Astrocyte of the spinal cord (primary cell): ENCODE results near the gene LRP3.

ENCODE experiments used
- DNase-seq: peaks from one replicate; pipeline ENCODE4 v3.0.0; 2011; ENCODE audit warnings: low read depth, low spot score
- H3K4me3 ChIP-seq: 2 replicates; pipeline ENCODE4 v1.5.1; 2011; ENCODE audit warnings: low read depth, mild to moderate bottlenecking, low read length, moderate library complexity
- in situ Hi-C: cut with HindIII; loops from 2 replicates; pipeline ENCODE4 v1.10.0; 2017; ENCODE audit warnings: low sequenced_read_pairs
- TF ChIP-seq, protein P1 (sequence below): IDR thresholded peaks from 2 replicates; pipeline ENCODE4 v1.5.1; 2012; ENCODE audit warnings: low read depth, mild to moderate bottlenecking, low read length, inconsistent platforms

The LRP3 gene

GRCh38 chr19:33202546-33203507 lies 8.7 kb downstream of the LRP3 start:
- in situ Hi-C loops = no loop called here
- DNase-seq = no peak
- no peak overlapping the region for H3K4me3 ChIP-seq
- TF ChIP-seq, protein P1, sequence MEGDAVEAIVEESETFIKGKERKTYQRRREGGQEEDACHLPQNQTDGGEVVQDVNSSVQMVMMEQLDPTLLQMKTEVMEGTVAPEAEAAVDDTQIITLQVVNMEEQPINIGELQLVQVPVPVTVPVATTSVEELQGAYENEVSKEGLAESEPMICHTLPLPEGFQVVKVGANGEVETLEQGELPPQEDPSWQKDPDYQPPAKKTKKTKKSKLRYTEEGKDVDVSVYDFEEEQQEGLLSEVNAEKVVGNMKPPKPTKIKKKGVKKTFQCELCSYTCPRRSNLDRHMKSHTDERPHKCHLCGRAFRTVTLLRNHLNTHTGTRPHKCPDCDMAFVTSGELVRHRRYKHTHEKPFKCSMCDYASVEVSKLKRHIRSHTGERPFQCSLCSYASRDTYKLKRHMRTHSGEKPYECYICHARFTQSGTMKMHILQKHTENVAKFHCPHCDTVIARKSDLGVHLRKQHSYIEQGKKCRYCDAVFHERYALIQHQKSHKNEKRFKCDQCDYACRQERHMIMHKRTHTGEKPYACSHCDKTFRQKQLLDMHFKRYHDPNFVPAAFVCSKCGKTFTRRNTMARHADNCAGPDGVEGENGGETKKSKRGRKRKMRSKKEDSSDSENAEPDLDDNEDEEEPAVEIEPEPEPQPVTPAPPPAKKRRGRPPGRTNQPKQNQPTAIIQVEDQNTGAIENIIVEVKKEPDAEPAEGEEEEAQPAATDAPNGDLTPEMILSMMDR = no peak

GRCh38 chr19:33203529-33203928 lies 9.4 kb downstream of the LRP3 start:
- TF ChIP-seq, protein P1 = no peak
- no peak for DNase-seq
- in situ Hi-C loops = no loop called here
- H3K4me3 ChIP-seq = no peak overlapping the region

- TF ChIP-seq, protein P1 = no peak
- H3K4me3 ChIP-seq = no peak overlapping the region
- in situ Hi-C loops = no loop called here
- DNase-seq = no peak
Observed at GRCh38 chr19:33204136-33204973, 10.2 kb downstream of the LRP3 start.

DNA sequence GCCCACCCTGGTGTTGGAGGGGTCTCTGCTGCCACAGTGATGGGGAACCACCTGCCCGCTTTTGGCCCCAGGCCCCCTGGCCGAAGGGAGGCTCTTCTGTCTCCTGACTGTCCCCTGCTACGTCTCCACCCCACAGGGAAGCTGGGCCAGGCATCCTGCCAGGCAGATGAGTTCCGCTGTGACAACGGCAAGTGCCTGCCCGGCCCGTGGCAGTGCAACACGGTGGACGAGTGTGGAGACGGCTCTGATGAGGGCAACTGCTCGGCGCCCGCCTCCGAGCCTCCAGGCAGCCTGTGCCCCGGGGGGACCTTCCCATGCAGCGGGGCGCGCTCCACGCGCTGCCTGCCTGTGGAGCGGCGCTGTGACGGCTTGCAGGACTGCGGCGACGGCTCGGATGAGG lies 11.0 kb downstream of the LRP3 start:
- no peak overlapping the region for H3K4me3 ChIP-seq
- TF ChIP-seq, protein P1 = no peak
- in situ Hi-C loops = no loop called here
- DNase-seq = no peak

DNA sequence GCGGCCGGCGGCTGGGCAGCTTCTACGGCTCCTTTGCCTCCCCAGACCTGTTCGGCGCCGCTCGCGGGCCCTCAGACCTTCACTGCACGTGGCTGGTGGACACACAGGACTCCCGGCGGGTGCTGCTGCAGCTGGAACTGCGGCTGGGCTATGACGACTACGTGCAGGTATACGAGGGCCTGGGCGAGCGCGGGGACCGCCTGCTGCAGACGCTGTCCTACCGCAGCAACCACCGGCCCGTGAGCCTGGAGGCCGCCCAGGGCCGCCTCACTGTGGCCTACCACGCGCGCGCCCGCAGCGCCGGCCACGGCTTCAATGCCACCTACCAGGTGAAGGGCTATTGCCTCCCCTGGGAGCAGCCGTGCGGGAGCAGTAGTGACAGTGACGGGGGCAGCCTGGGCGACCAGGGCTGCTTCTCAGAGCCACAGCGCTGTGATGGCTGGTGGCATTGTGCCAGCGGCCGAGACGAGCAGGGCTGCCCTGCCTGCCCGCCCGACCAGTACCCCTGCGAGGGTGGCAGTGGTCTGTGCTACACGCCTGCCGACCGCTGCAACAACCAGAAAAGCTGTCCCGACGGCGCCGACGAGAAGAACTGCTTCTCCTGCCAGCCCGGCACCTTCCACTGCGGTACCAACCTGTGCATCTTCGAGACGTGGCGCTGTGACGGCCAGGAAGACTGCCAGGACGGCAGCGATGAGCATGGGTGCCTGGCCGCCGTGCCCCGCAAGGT lies 11.6 kb downstream of the LRP3 start:
- TF ChIP-seq, protein P1 = no peak
- no peak overlapping the region for H3K4me3 ChIP-seq

More for the DNA sequence above, 11.6 kb downstream of the LRP3 start:
- DNase-seq = no peak
- in situ Hi-C loops = no loop called here
